Endodermal cell (in vitro differentiated cells): Measurements from ENCODE around the gene UQCRQ. TPM values are rescaled to one million over a fixed set of nuclear protein-coding genes. Genes with fewer than 3 reads are reported as not detected.

Source experiments
- DNase-seq: peaks from one replicate; pipeline ENCODE4 v3.0.0-alpha.2; 2017
- H3K27ac ChIP-seq: 2 replicates; pipeline ENCODE4 v1.5.1; 2013; ENCODE audit warnings: mild to moderate bottlenecking, low read depth, low read length, moderate library complexity
- H3K27me3 ChIP-seq: 2 replicates; pipeline ENCODE4 v1.6.1; 2013; ENCODE audit warnings: mild to moderate bottlenecking, low read length, moderate library complexity; ENCODE audit not compliant: insufficient read depth, control insufficient read depth, poor library complexity, severe bottlenecking
- H3K36me3 ChIP-seq: 2 replicates; pipeline ENCODE4 v1.7.0; 2013; ENCODE audit warnings: mild to moderate bottlenecking, low read length, moderate library complexity; ENCODE audit not compliant: control insufficient read depth, insufficient read depth
- H3K4me1 ChIP-seq: one replicate; pipeline ENCODE4 v1.7.0; 2013; ENCODE audit warnings: low read length; ENCODE audit not compliant: control insufficient read depth, insufficient read depth
- H3K4me3 ChIP-seq: 2 replicates; pipeline ENCODE4 v1.5.1; 2013; ENCODE audit warnings: mild to moderate bottlenecking, low read length, moderate library complexity
- H3K9ac ChIP-seq: 2 replicates; pipeline ENCODE4 v1.6.1; 2013; ENCODE audit warnings: mild to moderate bottlenecking, low read length, moderate library complexity; ENCODE audit not compliant: poor library complexity, severe bottlenecking; ENCODE audit errors: extremely low read depth
- H3K9me3 ChIP-seq: 2 replicates; pipeline ENCODE4 v1.6.1; 2013; ENCODE audit warnings: mild to moderate bottlenecking, low read length, moderate library complexity; ENCODE audit not compliant: control insufficient read depth
- H3K27ac Mint-ChIP-seq: 2 replicates; pipeline ENCODE4 v1.8.0; 2020; ENCODE audit warnings: mixed read lengths
- H3K27me3 Mint-ChIP-seq: 2 replicates; pipeline ENCODE4 v1.8.0; 2021; ENCODE audit warnings: mild to moderate bottlenecking, mixed read lengths; ENCODE audit not compliant: insufficient read depth
- H3K36me3 Mint-ChIP-seq: 2 replicates; pipeline ENCODE4 v1.8.0; 2020; ENCODE audit warnings: low read depth, mixed read lengths
- H3K4me1 Mint-ChIP-seq: 2 replicates; pipeline ENCODE4 v1.8.0; 2020; ENCODE audit warnings: mixed read lengths
- H3K4me3 Mint-ChIP-seq: 2 replicates; pipeline ENCODE4 v1.8.0; 2020; ENCODE audit warnings: mild to moderate bottlenecking, moderate library complexity, mixed read lengths
- H3K9me3 Mint-ChIP-seq: 2 replicates; pipeline ENCODE4 v1.8.0; 2020; ENCODE audit warnings: mild to moderate bottlenecking, mixed read lengths
- WGBS, 2 experiments: methylation state at CpG; one replicate each; pipeline versions ENCODE4 v1.1.5 to v1.1.7; 2013; ENCODE audit warnings: missing lambda C conversion rate in 2 of 2, mixed read lengths in 1 of 2; ENCODE audit not compliant: insufficient coverage in 1 of 2, insufficient read length in 1 of 2; 5-methylcytosine and 5-hydroxymethylcytosine counted together
- total RNA-seq, 2 donors: library from RNA; stranded (reverse); fragmentation: NEBNext Ultra II Directional in 1 of 2; extraction: Animal tissue kit (Norgen Biotek cat#: 25700) in 1 of 2; gene quantifications; 2 replicates in 1 of 2; 3 replicates in 1 of 2; pipeline ENCODE4 v1.2.1, GENCODE V29; 2021
- TF ChIP-seq, protein P1 (sequence below): fragments of 200-600 bp; sonication (generic); conservative IDR thresholded peaks from 2 replicates; pipeline ENCODE4 v1.5.0; 2021; ENCODE audit warnings: antibody characterized with exemption, mild to moderate bottlenecking

UQCRQ gene
- total RNA-seq, 2 donors from 2014 or later, result 261 to 286 TPM

DNA sequence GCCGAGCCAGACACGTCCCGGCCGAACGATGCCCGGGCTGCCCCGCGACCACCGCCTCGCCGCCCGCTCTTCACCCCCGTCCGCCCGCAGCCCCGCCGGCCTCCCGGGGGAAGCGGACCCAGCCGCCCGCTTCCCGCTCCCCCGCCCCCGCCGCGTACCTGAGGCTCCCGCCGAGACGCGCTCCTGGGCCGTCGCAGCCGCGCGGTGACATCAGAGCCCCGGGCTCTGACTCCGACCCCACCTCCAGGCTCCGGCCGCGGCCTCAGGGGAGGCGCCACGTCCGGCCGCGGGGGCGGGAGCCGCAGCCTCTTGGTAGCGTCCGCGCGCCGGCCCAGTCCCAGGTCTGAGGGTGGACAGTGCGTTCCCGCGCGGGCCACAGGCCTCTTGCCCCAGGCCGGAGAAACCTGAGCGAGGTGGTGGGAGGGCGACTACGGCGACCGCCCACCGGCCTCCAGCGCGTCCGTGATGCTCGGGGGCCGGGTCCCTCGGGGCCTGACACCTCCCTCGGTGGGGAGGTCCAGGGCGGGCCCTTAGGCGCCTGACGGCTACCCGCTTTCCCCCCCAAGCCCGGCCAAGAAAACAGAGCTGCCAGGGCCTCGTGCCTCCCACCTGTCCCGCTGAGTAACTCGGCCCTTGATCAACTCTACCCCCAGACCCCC is 35.9 kb upstream of the UQCRQ start, which contains the start of gene SHROOM1:
Gene SHROOM1, minus strand, starts transcription at position 212 of the 659 bp plus-strand sequence. CDS start 4,507 bp downstream, outside the sequence.
- Mint-ChIP-seq H3K36me3 (no peaks in the 10 kb centered on the region), H3K27ac (peak within 1 kb of the TSS; percentile 78), H3K27me3 (peaks cover 57% of the 10 kb centered on the region), H3K9me3 (no peaks in the 10 kb centered on the region), H3K4me1 (peaks cover 14% of the 10 kb centered on the region), H3K4me3 (peak within 1 kb of the TSS; percentile 71)
- Histone ChIP-seq H3K27ac (no peak within 1 kb of the TSS), H3K36me3 (no peaks in the 10 kb centered on the region), H3K9ac (peak within 1 kb of the TSS; percentile 63), H3K4me3 (peak within 1 kb of the TSS; percentile 74), H3K4me1 (no peaks in the 10 kb centered on the region), H3K27me3 (peaks cover 58% of the 10 kb centered on the region), H3K9me3 (no peaks in the 10 kb centered on the region)
- DNase-seq, result peak; percentile 86
- WGBS, 2 experiments, result 7 to 29% methylated on average over 13 to 78 of the region's 78 CpGs
- TF ChIP-seq, protein P1, sequence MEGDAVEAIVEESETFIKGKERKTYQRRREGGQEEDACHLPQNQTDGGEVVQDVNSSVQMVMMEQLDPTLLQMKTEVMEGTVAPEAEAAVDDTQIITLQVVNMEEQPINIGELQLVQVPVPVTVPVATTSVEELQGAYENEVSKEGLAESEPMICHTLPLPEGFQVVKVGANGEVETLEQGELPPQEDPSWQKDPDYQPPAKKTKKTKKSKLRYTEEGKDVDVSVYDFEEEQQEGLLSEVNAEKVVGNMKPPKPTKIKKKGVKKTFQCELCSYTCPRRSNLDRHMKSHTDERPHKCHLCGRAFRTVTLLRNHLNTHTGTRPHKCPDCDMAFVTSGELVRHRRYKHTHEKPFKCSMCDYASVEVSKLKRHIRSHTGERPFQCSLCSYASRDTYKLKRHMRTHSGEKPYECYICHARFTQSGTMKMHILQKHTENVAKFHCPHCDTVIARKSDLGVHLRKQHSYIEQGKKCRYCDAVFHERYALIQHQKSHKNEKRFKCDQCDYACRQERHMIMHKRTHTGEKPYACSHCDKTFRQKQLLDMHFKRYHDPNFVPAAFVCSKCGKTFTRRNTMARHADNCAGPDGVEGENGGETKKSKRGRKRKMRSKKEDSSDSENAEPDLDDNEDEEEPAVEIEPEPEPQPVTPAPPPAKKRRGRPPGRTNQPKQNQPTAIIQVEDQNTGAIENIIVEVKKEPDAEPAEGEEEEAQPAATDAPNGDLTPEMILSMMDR, result no peak

DNA sequence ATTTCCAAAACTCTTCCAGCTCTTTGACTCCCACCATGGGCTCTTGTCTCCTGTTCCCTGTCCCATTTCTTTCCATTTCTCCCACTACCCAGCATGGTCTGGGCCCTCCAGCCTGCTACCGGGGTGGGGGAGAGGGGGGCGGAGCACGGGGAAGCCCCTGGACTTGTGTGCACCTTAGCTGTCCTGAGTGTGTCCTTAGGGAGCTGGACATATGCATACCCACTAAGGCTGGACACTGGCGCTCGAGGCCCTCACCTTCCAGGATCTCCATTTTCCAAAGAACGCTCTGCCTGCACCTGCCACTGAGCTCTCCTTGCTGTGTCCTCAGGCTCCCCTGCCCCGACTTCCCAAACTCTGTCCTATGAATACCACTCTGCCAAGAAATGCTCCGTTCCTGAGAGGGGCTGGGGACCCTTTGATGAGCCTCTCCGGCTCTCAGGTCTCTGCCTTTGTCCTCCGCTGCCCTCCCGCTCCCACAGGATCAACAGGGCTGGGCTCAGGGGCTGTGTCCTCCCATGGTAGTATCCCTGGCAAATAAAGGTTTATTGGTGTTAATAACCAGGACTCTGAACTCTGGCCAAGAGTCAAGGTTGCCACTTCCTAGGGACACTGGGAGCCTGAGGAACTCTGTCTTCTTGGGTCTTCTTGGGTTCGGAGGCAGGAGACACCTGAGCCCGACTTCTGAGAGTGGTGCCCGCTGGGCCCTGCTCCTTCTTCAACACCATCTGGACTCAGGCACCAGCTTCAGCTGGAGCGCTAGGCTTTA is 35.2 kb upstream of the UQCRQ start:
- TF ChIP-seq, protein P1, result no peak
- Mint-ChIP-seq H3K9me3 (no peaks in the 10 kb centered on the region), H3K36me3 (no peaks in the 10 kb centered on the region), H3K27me3 (peaks cover 57% of the 10 kb centered on the region), H3K27ac (no peak overlapping the region), H3K4me3 (peak overlapping the region; percentile 71), H3K4me1 (peaks cover 12% of the 10 kb centered on the region)
- H3K4me3 ChIP-seq, result peak overlapping the region; percentile 74
- 89% methylated on average over 8 to 15 of the region's 15 CpGs for WGBS, 2 experiments
- no peak overlapping the region for H3K27ac ChIP-seq
- no peaks in the 10 kb centered on the region for H3K36me3 ChIP-seq
- H3K4me1 ChIP-seq, result no peaks in the 10 kb centered on the region
- no peak overlapping the region for H3K9ac ChIP-seq
- peaks cover 51% of the 10 kb centered on the region for H3K27me3 ChIP-seq
- no peak for DNase-seq
- no peaks in the 10 kb centered on the region for H3K9me3 ChIP-seq

DNA sequence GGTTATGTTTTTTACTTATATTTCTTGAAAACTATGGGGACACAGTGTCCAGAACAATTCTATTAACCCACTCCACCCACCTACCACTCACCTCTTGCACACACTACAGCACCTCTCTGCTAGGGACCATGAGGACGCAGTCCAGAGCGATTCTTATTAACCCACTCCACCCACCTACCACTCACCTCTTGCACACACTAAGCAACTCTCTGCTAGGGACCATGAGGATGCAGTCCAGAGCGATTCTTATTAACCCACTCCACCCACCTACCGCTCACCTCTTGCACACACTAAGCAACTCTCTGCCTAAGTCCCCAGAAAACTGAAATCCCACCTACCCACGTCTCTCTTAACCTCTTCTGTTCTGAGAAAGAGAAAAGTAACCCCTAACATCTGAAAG is 33.8 kb upstream of the UQCRQ start:
- TF ChIP-seq, protein P1, result no peak
- Mint-ChIP-seq H3K27ac (no peak overlapping the region), H3K36me3 (no peaks in the 10 kb centered on the region), H3K4me3 (no peak overlapping the region), H3K27me3 (peaks cover 43% of the 10 kb centered on the region), H3K9me3 (no peaks in the 10 kb centered on the region), H3K4me1 (peaks cover 7% of the 10 kb centered on the region)
- WGBS, 2 experiments, result 90% methylated on average over 5 of the region's 5 CpGs; no CpG with 5 or more reads in 1 of the 2 experiments
- H3K4me3 ChIP-seq, result no peak overlapping the region
- H3K27ac ChIP-seq, result no peak overlapping the region
- no peak for DNase-seq
- H3K9me3 ChIP-seq, result no peaks in the 10 kb centered on the region
- peaks cover 37% of the 10 kb centered on the region for H3K27me3 ChIP-seq
- H3K4me1 ChIP-seq, result no peaks in the 10 kb centered on the region
- H3K9ac ChIP-seq, result no peak overlapping the region
- H3K36me3 ChIP-seq, result no peaks in the 10 kb centered on the region
